Activated CD4-positive, alpha-beta memory T cell treated with anti-CD3 and anti-CD28 coated beads for 36 hours (primary cell): Measurements from ENCODE around the gene CLBA1. TPM values are rescaled to one million over a fixed set of nuclear protein-coding genes. Genes with fewer than 3 reads are reported as not detected.
"Not testable (repeated sequence)": the region's sequence is repeated elsewhere in the genome, so short reads cannot be mapped to it uniquely, and the experiment has no call there.

ENCODE experiments used
- CTCF ChIA-PET: fragments of 350-600 bp; sonication (Branson Sonifier 250); formaldehyde crosslinking; loops from one replicate; lab custom pipeline; 2021; ENCODE audit warnings: antibody characterized with exemption, inconsistent platforms; lab: Charles Lee
- POLR2A ChIA-PET: fragments of 350-600 bp; sonication (Branson Sonifier 250); formaldehyde crosslinking; loops from one replicate; lab custom pipeline; 2021; ENCODE audit warnings: antibody characterized with exemption; lab: Charles Lee
- DNase-seq: peaks from one replicate; pipeline ENCODE4 v3.0.0-alpha.2; 2020
- H3K27ac Mint-ChIP-seq: one replicate; pipeline ENCODE4 v1.8.0; 2021; ENCODE audit warnings: mixed read lengths
- H3K27me3 Mint-ChIP-seq: one replicate; pipeline ENCODE4 v1.8.0; 2021; ENCODE audit warnings: mixed read lengths
- H3K36me3 Mint-ChIP-seq: one replicate; pipeline ENCODE4 v1.8.0; 2021; ENCODE audit warnings: mixed read lengths
- H3K4me1 Mint-ChIP-seq: one replicate; pipeline ENCODE4 v1.8.0; 2021; ENCODE audit warnings: low read depth, mixed read lengths
- H3K4me3 Mint-ChIP-seq: one replicate; pipeline ENCODE4 v1.8.0; 2021; ENCODE audit warnings: mild to moderate bottlenecking, mixed read lengths
- H3K9me3 Mint-ChIP-seq: one replicate; pipeline ENCODE4 v1.8.0; 2021; ENCODE audit warnings: mixed read lengths
- intact Hi-C: fragments of 100-400 bp; cut with micrococcal nuclease; formaldehyde crosslinking; loops from one replicate; pipeline ENCODE4 v1.15.1; 2023
- total RNA-seq, 2 experiments: library from RNA; stranded (reverse); gene quantifications; one replicate each; pipeline ENCODE4 v1.2.3, GENCODE V29; 2021

The CLBA1 gene
- total RNA-seq, 2 experiments from 2014 or later, result 0.78 to 1.2 TPM

DNA sequence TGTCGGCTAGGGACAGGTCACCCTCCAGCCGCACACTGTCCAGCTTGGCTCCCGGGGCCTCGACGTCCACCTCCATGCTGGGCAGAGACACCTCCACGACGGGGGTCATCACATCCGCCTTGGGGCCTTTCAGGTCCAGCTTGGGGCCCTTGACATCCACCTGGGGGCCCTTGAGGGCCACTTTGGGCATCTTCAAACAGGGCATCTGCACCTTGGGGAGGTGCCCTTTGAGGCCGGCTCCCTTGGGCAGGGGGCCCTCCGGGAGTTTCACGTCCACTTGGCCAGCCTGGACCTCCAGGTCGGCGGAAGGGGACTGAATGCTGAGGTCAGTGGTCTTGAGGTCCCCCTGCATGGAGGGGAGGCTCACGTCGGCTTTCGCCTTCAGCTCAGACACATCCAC, 43.0 kb upstream of the CLBA1 start:
- no peaks in the 10 kb centered on the region for H3K4me1 Mint-ChIP-seq
- H3K9me3 Mint-ChIP-seq, result no peaks in the 10 kb centered on the region
- no peak for DNase-seq
- no peaks in the 10 kb centered on the region for H3K36me3 Mint-ChIP-seq
- ChIA-PET POLR2A (no interaction called here), CTCF (interaction anchor here (1.1 kb wide), 1 partner anchor 9 kb away, joined by 3 read pairs; no protein-coding TSS in a partner anchor)
- no peak overlapping the region for H3K4me3 Mint-ChIP-seq
- peaks cover 2% of the 10 kb centered on the region for H3K27me3 Mint-ChIP-seq
- no peak overlapping the region for H3K27ac Mint-ChIP-seq
- intact Hi-C loops, result no loop called here

DNA sequence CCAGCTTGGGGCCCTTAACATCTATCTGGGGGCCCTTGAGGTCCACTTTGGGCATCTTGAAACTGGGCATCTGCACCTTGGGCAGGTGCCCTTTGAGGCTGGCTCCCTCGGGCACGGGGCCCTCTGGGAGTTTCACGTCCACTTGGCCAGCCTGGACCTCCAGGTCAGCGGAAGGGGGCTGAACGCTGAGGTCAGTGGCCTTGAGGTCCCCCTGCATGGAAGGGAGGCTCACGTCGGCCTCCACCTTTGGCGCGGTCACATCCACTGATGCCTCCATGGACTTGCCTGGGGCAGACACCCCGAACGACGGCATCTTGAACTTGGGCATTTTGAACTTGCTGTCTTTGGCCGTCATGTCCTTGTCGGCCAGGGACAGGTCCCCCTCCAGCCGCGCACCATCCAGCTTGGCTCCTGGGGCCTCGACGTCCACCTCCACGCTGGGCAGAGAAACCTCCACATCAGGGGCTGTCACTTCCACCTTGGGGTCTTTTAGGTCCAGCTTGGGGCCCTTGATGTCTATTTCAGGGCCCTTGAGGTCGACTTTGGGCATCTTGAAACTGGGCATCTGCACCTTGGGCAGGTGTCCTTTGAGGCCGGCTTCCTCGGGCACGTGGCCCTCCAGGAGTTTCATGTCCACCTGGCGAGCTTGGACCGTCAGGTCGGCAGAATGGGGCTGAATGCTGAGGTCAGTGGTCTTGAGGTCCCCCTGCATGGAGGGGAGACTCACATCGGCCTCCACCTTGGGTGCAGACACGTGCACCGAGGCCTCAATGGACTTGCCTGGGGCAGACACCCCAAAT, 42.2 kb upstream of the CLBA1 start:
- H3K27ac Mint-ChIP-seq, CTCF ChIA-PET, H3K9me3 Mint-ChIP-seq, DNase-seq, H3K36me3 Mint-ChIP-seq, H3K27me3 Mint-ChIP-seq, H3K4me3 Mint-ChIP-seq, POLR2A ChIA-PET, intact Hi-C loops, H3K4me1 Mint-ChIP-seq: not testable (repeated sequence)

DNA sequence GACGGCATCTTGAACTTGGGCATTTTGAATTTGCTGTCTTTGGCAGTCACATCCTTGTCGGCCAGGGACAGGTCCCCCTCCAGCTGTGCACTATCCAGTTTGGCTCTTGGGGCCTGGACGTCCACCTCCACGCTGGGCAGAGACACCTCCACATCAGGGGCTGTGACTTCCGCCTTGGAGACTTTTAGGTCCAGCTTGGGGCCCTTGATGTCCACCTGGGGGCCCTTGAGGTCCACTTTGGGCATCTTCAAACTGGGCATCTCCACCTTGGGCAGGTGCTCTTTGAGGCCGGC, 41.6 kb upstream of the CLBA1 start:
- POLR2A ChIA-PET, H3K36me3 Mint-ChIP-seq, H3K27ac Mint-ChIP-seq, DNase-seq, H3K4me3 Mint-ChIP-seq, CTCF ChIA-PET, intact Hi-C loops, H3K27me3 Mint-ChIP-seq, H3K9me3 Mint-ChIP-seq, H3K4me1 Mint-ChIP-seq: not testable (repeated sequence)

DNA sequence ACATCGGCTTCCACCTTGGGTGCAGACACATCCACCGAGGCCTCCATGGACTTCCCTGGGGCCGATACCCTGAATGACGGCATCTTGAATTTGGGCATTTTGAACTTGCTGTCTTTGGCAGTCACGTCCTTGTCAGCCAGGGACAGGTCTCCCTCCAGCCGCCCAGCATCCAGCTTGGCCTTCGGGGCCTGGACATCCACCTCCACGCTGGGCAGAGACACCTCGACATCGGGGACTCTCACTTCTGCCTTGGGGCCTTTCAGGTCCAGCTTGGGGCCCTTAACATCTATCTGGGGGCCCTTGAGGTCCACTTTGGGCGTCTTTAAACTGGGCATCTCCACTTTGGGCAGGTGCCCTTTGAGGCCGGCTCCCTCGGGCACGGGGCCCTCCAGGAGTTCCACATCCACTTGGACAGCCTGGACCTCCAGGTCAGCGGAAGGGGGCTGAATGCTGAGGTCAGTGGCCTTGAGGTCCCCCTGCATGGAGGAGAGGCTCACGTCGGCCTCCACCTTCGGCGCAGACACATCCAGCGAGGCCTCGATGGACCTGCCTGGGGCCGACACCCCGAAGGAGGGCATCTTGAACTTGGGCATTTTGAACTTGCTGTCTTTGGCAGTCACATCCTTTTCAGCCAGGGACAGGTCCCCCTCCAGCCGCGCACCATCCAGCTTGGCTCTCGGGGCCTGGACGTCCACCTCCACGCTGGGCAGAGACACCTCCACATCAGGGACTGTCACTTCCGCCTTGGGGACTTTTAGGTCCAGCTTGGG, 41.0 kb upstream of the CLBA1 start:
- H3K9me3 Mint-ChIP-seq, H3K27me3 Mint-ChIP-seq, H3K4me3 Mint-ChIP-seq, H3K4me1 Mint-ChIP-seq, intact Hi-C loops, POLR2A ChIA-PET, CTCF ChIA-PET, DNase-seq, H3K27ac Mint-ChIP-seq, H3K36me3 Mint-ChIP-seq: not testable (repeated sequence)

DNA sequence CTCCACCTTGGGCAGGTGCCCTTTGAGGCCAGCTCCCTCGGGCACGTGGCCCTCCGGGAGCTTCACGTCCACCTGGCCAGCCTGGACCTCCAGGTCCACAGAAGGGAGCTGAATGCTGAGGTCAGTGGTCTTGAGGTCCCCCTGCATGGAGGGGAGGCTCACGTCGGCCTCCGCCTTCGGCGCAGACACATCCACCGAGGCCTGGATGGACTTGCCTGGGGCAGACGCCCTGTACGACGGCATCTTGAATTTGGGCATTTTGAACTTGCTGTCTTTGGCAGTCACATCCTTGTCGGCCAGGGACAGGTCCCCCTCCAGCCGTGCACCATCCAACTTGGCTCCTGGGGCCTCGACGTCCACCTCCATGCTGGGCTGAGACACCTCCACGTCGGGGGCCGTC, 40.3 kb upstream of the CLBA1 start:
- H3K9me3 Mint-ChIP-seq, intact Hi-C loops, H3K27ac Mint-ChIP-seq, H3K4me3 Mint-ChIP-seq, H3K36me3 Mint-ChIP-seq, H3K4me1 Mint-ChIP-seq, DNase-seq, CTCF ChIA-PET, H3K27me3 Mint-ChIP-seq, POLR2A ChIA-PET: not testable (repeated sequence)

DNA sequence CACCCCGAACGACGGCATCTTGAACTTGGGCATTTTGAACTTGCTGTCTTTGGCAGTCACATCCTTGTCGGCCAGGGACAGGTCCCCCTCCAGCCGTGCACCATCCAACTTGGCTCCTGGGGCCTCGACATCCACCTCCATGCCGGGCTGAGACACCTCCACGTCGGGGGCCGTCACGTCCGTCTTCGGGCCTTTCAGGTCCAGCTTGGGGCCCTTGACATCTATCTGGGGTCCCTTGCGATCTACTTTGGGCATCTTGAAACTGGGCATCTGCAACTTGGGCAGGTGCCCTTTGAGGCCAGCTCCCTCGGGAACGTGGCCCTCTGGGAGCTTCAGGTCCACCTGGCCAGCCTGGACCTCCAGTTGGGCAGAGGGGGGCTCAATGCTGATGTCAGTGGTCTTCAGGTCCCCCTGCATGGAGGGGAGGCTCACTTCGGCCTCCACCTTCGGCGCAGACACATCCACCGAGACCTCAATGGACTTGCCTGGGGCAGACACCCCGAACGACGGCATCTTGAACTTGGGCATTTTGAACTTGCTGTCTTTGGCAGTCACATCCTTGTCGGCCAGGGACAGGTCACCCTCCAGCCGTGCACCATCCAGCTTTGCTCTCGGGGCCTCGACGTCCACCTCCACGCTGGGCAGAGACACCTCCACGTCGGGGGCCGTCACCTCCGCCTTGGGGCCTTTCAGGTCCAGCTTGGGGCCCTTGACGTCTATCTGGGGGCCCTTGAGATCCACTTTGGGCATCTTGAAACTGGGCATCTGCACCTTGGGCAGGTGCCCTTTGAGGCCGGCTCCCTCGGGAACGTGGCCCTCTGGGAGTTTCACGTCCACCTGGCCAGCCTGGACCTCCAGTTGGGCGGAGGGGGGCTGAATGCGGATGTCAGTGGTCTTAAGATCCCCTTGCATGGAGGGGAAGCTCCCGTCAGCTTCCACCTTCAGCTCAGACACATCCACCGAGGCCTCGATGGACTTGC, 39.3 kb upstream of the CLBA1 start:
- not testable (repeated sequence) for DNase-seq

DNA sequence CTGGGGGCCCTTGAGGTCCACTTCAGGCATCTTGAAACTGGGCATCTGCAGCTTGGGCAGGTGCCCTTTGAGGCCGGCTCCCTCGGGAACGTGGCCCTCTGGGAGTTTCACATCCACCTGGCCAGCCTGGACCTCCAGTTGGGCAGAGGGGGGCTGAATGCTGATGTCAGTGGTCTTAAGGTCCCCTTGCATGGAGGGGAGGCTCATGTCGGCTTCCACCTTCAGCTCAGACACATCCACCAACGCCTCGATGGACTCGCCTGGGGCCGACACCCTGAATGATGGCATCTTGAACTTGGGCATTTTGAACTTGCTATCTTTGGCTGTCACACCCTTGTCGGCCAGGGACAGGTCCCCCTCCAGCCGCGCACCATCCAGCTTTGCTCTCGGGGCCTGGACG, 38.4 kb upstream of the CLBA1 start:
- intact Hi-C loops, H3K4me1 Mint-ChIP-seq, H3K9me3 Mint-ChIP-seq, POLR2A ChIA-PET, H3K36me3 Mint-ChIP-seq, H3K27me3 Mint-ChIP-seq, DNase-seq, CTCF ChIA-PET, H3K4me3 Mint-ChIP-seq, H3K27ac Mint-ChIP-seq: not testable (repeated sequence)

More for the DNA sequence above, 39.3 kb upstream of the CLBA1 start:
- H3K4me3 Mint-ChIP-seq, H3K27ac Mint-ChIP-seq, H3K9me3 Mint-ChIP-seq, POLR2A ChIA-PET, H3K4me1 Mint-ChIP-seq, H3K27me3 Mint-ChIP-seq, intact Hi-C loops, CTCF ChIA-PET, H3K36me3 Mint-ChIP-seq: not testable (repeated sequence)

DNA sequence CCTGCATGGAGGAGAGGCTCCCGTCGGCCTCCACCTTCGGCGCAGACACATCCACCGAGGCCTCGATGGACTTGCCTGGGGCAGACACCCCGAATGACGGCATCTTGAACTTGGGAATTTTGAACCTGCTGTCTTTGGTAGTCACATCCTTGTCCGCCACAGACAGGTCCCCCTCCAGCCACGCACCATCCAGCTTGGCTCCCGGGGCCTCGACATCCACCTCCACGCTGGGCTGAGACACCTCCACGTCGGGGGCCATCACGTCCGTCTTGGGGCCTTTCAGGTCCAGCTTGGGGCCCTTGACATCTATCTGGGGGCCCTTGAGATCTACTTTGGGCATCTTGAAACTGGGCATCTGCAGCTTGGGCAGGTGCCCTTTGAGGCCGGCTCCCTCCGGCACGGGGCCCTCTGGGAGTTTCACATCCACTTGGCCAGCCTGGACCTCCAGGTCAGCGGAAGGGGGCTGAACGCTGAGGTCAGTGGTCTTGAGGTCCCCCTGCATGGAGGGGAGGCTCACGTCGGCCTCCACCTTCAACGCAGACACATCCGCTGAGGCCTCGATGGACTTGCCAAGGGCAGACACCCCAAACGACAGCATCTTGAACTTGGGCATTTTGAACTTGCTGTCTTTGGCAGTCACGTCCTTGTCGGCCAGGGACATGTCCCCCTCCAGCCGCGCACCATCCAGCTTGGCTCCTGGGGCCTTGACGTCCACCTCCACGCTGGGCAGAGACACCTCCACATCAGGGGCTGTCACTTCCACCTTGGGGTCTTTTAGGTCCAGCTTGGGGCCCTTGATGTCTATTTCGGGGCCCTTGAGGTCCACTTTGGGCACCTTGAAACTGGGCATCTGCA, 37.5 kb upstream of the CLBA1 start:
- H3K9me3 Mint-ChIP-seq, H3K4me3 Mint-ChIP-seq, H3K27me3 Mint-ChIP-seq, POLR2A ChIA-PET, H3K36me3 Mint-ChIP-seq, DNase-seq, H3K27ac Mint-ChIP-seq, H3K4me1 Mint-ChIP-seq, CTCF ChIA-PET, intact Hi-C loops: not testable (repeated sequence)

DNA sequence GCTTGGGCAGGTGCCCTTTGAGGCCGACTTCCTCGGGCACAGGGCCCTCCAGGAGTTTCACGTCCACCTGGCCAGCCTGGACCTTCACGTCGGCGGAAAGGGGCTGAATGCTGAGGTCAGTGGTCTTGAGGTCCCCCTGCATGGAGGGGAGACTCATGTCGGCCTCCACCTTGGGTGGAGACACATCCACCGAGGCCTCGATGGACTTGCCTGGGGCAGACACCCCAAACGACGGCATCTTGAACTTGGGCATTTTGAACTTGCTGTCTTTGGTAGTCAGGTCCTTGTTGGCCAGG, 36.9 kb upstream of the CLBA1 start:
- CTCF ChIA-PET, result no interaction called here
- Mint-ChIP-seq H3K9me3 (no peaks in the 10 kb centered on the region), H3K4me1 (no peaks in the 10 kb centered on the region), H3K27me3 (no peaks in the 10 kb centered on the region), H3K4me3 (no peak overlapping the region), H3K36me3 (no peaks in the 10 kb centered on the region), H3K27ac (no peak overlapping the region)
- no peak for DNase-seq
- POLR2A ChIA-PET, result no interaction called here
- intact Hi-C loops, result no loop called here

DNA sequence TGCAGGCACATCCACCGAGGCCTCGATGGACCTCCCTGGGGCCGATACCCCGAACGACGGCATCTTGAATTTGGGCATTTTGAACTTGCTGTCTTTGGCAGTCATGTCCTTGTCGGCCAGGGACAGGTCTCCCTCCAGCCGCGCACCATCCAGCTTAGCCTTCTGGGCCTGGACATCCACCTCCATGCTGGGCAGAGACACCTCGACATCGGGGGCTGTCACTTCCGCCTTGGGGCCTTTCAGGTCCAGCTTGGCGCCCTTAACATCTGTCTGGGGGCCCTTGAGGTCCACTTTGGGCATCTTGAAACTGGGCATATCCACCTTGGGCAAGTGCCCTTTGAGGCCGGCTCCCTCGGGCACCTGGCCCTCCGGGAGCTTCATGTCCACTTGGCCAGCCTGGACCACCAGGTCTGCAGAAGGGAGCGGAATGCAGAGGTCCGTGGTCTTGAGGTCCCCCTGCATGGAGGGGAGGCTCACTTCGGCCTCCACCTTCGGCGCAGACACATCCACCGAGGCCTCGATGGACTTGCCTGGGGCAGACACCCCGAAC, 36.1 kb upstream of the CLBA1 start:
- DNase-seq, intact Hi-C loops, CTCF ChIA-PET, H3K9me3 Mint-ChIP-seq, H3K4me3 Mint-ChIP-seq, H3K27ac Mint-ChIP-seq, POLR2A ChIA-PET, H3K27me3 Mint-ChIP-seq, H3K36me3 Mint-ChIP-seq, H3K4me1 Mint-ChIP-seq: not testable (repeated sequence)

DNA sequence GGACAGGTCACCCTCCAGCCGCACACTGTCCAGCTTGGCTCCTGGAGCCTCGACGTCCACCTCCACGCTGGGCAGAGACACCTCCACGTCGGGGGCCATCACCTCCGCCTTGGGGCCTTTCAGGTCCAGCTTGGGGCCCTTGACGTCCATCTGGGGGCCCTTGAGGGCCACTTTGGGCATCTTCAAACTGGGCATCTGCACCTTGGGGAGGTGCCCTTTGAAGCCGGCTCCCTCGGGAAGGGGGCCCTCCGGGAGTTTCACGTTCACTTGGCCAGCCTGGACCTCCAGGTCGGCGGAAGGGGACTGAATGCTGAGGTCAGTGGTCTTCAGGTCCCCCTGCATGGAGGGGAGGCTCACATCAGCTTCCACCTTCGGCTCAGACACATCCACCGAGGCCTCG, 35.6 kb upstream of the CLBA1 start:
- Mint-ChIP-seq H3K4me3 (no peak overlapping the region), H3K4me1 (no peaks in the 10 kb centered on the region), H3K9me3 (no peaks in the 10 kb centered on the region), H3K27ac (no peak overlapping the region), H3K27me3 (no peaks in the 10 kb centered on the region), H3K36me3 (no peaks in the 10 kb centered on the region)
- CTCF ChIA-PET, result no interaction called here
- intact Hi-C loops, result no loop called here
- POLR2A ChIA-PET, result no interaction called here
- no peak for DNase-seq
